Retinal pigment epithelial cell (primary cell): Measurements from ENCODE around the gene NTRK3.

Experiments used
- DNase-seq: peaks from one replicate; pipeline ENCODE4 v3.0.0-alpha.2; 2010; ENCODE audit warnings: low read depth
- H3K4me3 ChIP-seq: 2 replicates; pipeline ENCODE4 v1.5.1; 2011; ENCODE audit warnings: mild to moderate bottlenecking, low read length, control low read depth, moderate library complexity
- CTCF ChIP-seq: conservative IDR thresholded peaks from 2 replicates; pipeline ENCODE4 v1.5.1; 2011; ENCODE audit warnings: low read depth, low read length, control low read depth, inconsistent platforms

The NTRK3 gene

GRCh38 chr15:87947560-87947959, 309.0 kb downstream of the NTRK3 start:
- no peak for DNase-seq
- no peak overlapping the region for H3K4me3 ChIP-seq
- TF ChIP-seq CTCF = no peak

DNA sequence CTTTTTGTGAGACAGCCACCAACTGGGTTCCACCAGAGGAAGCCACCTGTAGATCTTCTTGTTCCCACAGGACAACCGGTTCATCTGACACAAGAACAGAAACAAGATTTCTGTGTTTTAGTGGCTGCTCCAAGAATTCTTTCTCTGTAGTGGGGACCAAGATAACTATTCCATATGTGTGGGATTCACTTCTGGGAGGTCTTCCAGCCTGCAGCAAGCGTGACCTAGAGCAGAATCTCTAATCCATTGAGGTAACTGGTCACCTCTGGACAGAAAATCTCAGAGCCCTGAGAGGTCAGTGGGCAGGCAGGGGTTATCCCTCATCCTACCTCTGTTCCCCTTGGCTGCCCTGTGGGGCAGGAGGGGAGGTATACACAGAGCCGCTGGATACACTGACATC, 311.3 kb downstream of the NTRK3 start:
- TF ChIP-seq CTCF = no peak
- DNase-seq = no peak
- H3K4me3 ChIP-seq = no peak overlapping the region

DNA sequence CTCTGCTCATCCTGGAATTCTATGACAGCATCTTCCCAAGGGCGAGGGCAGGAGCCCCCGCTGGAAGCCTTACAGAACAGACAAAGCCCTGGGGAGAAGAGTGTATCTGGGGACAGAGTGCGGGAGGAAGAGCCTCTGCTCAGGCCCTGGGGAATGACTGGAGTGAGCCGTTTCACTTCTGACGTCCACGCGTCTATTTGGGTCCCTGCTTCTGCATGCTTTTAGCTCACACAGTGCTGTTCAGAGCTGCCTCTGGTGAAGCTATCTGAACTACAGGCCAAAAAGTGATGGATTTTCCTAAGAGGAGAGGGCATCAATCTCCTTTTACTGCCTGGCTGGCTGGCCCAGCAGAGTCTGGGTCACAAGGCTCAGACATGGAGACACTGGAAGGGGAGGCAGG, 311.8 kb downstream of the NTRK3 start:
- no peak for DNase-seq
- no peak for TF ChIP-seq CTCF
- no peak overlapping the region for H3K4me3 ChIP-seq

GRCh38 chr15:87944050-87944449, 312.5 kb downstream of the NTRK3 start:
- TF ChIP-seq CTCF = no peak
- H3K4me3 ChIP-seq = no peak overlapping the region
- DNase-seq = no peak

- H3K4me3 ChIP-seq = no peak overlapping the region
- no peak for TF ChIP-seq CTCF
- DNase-seq = no peak
Observed at GRCh38 chr15:87943626-87944025, 312.9 kb downstream of the NTRK3 start.

- no peak for DNase-seq
- H3K4me3 ChIP-seq = no peak overlapping the region
- TF ChIP-seq CTCF = no peak
Observed at GRCh38 chr15:87942316-87942715, 314.2 kb downstream of the NTRK3 start.

DNA sequence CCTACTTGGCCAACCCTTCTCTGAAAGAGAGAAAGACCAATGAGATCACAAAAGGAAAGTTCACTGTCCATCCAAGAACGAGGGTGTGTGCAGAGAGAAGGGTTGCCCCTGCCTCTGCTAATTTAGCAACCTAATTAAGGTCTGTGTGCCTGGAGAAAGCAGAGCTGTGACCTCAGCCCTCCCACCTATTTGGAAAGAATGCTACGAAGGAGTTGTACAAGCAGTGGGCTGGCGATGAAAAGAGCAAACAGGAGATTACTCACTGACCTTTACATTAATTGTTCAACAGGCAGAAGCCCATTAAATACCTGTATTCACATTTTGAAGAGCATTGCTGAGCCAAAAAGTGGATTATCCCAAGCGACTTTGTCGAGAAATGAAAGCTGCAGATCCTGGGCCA, 314.9 kb downstream of the NTRK3 start:
- no peak for TF ChIP-seq CTCF
- DNase-seq = no peak
- H3K4me3 ChIP-seq = no peak overlapping the region
